ENCODE data around the gene SLITRK1.

SLITRK1 gene, protein sequence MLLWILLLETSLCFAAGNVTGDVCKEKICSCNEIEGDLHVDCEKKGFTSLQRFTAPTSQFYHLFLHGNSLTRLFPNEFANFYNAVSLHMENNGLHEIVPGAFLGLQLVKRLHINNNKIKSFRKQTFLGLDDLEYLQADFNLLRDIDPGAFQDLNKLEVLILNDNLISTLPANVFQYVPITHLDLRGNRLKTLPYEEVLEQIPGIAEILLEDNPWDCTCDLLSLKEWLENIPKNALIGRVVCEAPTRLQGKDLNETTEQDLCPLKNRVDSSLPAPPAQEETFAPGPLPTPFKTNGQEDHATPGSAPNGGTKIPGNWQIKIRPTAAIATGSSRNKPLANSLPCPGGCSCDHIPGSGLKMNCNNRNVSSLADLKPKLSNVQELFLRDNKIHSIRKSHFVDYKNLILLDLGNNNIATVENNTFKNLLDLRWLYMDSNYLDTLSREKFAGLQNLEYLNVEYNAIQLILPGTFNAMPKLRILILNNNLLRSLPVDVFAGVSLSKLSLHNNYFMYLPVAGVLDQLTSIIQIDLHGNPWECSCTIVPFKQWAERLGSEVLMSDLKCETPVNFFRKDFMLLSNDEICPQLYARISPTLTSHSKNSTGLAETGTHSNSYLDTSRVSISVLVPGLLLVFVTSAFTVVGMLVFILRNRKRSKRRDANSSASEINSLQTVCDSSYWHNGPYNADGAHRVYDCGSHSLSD

DNA sequence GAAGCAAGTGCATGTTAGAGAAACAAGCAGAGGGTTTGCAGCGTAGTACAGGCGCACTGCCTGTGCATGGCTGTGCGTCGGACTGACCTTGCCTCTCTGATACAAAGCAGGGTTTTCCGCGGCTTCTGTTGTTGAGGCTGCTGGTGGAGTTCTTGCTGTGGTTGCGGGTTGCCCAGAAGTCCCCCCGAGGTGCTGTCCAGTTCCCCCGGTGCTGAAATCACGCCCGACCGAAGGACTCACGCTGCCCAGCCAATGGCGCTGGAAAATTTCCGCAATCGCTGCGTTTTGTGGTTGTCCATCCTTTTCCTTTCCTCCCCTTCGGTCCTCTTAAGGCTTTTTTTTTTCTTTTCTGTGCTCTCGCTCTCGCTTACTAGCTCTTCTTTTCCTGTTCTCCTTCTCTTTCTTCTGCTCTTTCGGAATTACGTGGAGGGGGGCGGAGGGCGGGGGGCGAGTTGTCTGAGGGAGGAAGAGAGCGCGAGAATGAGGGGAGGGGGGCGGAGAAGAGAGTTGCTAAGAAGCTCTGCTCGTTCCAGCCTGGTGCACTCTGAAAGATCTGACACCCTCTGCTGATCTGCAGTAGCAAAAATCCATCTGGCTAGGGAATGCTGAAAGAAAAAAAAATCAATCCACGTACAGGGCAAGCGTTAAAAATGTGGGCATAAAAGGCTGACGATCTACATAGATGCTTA, at the start of gene SLITRK1:
Gene SLITRK1, minus strand, starts transcription at position 558 of the 689 bp plus-strand sequence. CDS start 967 bp downstream, outside the sequence.
- FAIRE-seq: no peak

GRCh38 chr13:83929157-83929556, 46.9 kb upstream of the SLITRK1 start:
- no peak for FAIRE-seq

DNA sequence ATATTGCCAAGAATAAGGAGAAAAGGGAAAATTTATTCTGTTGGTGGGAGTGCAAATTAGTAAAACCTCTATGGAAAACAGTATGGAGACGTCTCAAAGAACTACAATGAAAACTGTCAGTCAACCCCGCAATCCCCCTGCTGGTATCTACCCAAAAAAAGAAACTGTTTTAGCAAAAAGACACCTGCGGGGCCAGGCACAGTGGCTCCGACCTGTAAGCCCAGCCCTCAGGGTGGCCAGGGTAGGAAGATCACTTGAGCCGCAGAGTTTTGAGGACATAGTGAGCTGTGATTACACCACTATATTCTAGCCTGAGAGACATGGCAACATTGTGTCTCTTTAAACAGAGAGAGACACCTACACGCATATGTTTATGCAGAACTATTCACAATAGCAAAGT, 37.5 kb upstream of the SLITRK1 start:
- FAIRE-seq: no peak

DNA sequence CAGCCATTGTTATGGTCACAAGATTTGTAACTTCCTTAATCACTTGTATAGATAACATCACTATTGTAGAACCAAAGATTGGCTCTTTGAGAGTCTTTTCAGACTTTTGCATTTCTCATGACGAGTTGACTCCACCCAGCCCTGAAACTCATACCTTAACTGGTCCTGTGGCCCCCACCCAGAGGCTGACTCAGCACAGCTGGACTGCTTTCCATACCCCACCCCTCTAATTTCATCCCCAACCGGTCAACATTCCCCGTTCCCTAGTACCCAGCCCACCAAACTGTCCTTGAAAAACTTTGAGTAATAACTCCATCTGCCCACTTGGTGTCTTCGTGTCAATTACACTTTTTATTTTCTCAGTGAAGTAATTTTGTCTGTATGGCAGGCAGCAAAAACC, 32.1 kb upstream of the SLITRK1 start:
- no peak for FAIRE-seq

GRCh38 chr13:83907196-83907989, 25.1 kb upstream of the SLITRK1 start:
- FAIRE-seq: no peak

- FAIRE-seq: no peak
These were observed 24.1 kb upstream of the SLITRK1 start for GRCh38 chr13:83906240-83906820.

DNA sequence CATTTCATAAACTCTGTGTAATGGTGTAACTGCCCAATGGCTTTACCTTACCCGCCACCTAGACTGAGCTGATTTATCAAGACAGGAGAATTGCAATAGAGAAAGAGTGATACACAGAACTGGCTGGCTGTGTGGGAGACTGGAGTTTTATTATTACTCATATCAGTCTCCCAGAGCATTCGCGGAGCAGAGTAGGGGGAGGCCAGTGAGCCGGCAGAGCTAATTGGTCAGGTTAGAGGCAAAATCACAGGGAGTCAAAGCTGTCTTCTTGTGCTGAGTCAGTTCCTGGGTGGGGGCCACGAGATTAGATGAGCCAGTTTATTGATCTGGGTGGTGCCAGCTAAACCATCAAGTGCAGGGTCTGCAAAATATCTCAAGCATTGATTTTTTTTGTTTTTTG, 23.4 kb upstream of the SLITRK1 start:
- FAIRE-seq: no peak

DNA sequence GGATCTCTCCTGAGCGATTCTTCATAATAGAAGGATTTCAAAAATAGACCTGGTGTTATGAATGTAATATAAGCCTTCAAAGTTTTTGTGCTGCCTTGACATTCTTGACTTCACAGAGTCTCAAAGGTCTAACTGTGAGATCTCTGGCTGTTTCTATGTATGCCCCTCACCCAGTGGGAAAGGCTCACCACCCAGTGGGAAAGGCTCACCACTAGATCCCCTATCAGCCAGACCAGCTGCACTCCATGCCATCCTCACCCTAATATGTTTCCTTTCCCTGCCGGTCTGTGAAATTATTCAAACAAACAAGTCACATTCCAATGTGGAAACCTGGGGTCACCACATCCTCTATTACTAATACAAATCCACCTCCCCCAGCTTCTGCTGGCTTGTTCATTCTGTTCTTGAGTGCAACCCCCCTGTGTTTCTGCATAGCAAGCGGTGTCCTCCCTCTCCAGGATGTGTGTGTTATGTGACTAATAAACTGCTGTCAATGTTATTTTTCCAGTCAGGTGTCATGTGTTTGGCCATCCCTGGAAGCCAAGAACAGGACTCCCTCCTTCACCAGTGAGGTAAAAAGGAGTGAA, 13.8 kb upstream of the SLITRK1 start:
- no peak for FAIRE-seq

DNA sequence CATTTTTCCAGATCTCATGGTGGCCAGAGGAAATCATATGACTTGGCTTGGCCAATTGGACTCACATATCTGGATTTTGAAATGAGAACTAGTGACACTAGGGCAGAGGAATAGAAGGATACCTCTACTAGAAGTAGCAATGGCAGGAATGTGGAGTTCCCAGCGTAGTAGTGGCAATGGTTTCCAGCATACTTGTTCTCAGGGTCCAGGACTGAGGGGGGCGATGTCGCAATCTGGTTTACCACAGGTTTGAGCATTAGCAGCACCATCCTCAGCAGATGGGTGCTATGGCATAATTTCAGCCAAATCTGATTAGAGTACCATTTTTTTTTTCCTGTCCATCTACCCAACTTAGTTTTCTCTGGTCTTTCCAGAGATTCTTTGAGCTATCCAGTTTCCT, 8.1 kb upstream of the SLITRK1 start:
- FAIRE-seq: no peak

- no peak for FAIRE-seq
These were observed 1.9 kb upstream of the SLITRK1 start for GRCh38 chr13:83884141-83884540.

DNA sequence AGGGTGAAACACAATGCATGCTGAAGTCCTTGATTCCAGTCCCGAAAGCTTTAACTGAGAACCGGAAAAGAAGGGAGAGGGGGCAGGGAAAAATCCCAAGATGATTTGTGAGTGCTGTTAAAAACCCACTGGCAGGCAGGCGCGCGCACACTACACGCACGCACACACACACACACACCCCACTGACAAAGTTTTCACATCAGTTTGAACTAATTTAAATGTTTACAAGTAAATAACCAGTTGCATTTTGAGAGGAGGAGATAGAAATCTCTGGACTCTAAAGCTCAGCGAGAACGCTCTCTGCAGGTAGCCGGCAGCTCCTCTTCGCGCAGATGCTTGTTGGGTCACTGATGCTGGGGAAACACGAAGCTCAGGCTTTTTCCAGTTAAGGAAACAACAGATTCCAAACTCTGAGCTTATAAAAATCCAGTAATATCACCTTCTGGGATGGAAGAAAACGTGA, 818 bp upstream of the SLITRK1 start:
- FAIRE-seq: no peak

DNA sequence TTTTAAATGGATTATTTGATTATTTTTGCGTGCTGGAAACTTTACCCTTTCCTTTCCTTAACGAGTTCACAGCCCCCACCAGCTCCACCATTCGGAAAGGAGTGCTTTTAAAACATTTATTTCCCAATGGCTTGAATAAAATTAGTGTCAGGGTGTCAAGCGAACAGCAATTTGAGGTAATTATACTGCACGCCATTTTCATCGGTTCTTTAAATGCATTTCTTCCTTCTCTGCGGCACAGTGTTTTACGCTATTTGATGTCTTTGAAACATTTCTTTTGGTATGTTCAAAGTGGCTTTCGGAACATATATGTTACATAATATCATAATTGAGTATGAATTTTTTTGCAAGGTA, 309 bp upstream of the SLITRK1 start:
- FAIRE-seq: no peak

DNA sequence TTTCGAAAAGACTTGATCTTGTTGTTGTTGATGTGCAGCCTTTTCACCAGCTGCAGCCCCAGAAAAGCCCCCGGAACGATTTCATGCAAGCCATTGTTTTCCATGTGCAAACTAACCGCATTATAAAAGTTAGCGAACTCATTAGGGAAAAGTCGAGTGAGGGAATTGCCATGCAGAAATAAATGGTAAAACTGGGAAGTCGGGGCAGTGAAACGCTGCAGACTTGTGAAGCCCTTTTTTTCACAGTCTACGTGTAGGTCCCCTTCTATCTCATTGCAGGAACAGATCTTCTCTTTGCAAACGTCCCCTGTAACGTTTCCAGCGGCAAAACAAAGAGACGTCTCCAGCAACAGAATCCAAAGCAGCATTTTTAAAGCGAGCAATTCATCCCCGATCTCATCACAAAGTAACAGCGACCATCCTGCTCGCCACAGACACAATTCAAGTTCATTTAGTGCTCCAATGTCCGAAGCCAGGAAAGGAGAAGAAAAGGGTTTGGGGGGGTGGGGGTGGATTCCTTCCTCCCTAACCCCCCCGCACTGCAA, 1.1 kb downstream of the SLITRK1 start:
- no peak for FAIRE-seq

DNA sequence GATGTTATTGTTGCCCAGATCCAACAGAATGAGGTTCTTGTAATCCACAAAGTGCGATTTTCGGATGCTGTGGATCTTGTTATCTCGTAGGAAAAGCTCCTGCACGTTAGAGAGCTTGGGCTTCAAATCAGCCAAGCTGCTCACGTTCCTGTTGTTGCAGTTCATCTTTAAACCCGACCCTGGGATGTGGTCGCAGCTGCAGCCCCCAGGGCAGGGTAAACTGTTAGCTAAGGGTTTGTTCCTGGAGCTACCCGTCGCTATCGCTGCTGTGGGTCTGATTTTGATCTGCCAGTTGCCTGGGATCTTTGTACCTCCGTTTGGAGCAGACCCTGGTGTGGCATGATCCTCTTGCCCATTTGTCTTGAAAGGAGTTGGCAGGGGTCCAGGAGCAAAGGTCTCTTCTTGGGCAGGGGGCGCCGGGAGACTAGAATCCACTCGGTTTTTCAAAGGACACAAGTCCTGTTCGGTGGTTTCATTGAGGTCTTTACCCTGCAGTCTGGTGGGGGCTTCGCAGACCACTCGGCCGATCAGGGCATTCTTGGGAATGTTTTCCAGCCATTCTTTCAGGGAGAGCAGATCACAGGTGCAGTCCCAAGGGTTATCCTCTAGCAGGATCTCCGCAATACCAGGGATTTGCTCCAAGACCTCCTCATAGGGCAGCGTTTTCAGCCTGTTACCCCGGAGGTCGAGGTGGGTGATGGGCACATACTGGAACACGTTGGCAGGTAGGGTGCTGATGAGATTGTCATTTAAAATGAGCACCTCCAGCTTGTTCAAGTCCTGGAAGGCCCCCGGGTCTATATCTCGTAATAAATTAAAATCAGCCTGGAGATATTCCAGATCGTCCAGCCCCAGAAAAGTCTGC, 1.8 kb downstream of the SLITRK1 start:
- no peak for FAIRE-seq

DNA sequence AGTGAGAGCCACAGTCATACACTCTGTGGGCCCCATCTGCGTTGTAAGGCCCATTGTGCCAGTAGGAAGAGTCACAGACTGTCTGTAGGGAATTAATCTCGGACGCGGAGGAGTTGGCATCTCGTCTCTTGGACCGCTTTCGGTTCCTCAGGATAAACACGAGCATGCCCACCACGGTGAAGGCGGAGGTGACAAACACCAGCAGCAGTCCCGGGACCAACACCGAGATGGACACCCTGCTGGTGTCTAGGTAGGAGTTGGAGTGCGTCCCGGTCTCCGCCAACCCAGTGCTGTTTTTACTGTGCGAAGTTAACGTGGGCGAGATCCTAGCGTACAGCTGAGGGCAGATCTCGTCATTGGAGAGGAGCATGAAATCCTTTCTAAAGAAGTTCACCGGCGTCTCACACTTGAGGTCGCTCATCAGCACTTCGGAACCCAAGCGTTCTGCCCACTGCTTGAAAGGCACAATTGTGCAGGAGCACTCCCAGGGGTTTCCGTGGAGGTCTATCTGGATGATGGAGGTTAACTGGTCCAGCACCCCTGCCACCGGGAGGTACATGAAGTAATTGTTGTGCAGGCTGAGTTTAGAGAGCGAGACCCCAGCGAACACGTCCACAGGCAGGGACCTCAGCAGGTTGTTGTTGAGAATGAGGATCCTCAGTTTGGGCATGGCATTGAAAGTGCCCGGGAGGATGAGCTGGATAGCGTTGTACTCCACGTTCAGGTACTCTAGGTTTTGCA, 2.7 kb downstream of the SLITRK1 start:
- FAIRE-seq: no peak

GRCh38 chr13:83878691-83879430, 3.4 kb downstream of the SLITRK1 start:
- FAIRE-seq: no peak

- no peak for FAIRE-seq
These were observed 4.5 kb downstream of the SLITRK1 start for GRCh38 chr13:83877651-83878355.

DNA sequence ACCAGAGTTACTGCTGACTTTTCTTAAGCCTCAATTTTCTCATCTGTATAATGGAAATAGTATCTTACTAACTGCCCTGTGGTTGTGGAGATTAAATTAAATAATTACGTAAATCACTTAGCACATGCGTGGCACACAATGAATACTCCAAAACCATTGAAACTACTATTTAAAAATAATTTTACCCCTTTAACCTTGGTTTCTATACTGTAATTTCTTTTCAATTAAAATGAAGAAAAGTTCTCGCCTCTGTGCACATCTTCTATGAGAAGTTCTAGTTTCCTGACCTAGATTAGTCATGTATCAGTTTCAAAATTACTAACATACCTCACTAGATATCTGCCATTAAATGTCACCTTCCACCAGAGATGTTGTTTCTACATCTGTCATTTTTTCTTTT, 5.7 kb downstream of the SLITRK1 start:
- FAIRE-seq: no peak

DNA sequence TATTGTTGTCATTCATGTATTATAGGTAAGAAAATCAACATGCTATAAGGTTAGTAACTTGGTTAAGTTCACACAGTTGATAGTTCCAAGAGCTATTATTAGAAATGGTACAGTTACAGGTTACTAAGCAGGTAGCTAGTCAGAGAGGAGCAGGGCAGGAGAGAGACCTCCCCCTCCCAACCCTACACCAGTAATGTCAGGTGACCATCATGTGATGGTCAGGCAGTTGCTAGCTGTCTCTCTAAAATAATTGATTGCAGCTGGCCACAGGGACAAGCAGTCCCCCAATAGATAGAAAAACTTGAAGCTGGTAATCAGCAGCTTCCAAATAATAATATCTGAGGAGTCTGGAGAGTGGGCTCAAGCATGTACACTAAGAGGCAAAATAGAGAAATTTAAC, 14.6 kb downstream of the SLITRK1 start:
- no peak for FAIRE-seq
